HUDEP-2 (cell line): ENCODE results near the gene KLLN.
"Not testable (repeated sequence)": the region's sequence is repeated elsewhere in the genome, so short reads cannot be mapped to it uniquely, and the experiment has no call there.

ENCODE experiments used
- DNase-seq, 76 experiments: peaks; one replicate each; lab custom pipeline; 2025; ENCODE audit not compliant: unreplicated experiment in 76 of 76; lab: John Stamatoyannopoulos, UW

The KLLN gene

DNA sequence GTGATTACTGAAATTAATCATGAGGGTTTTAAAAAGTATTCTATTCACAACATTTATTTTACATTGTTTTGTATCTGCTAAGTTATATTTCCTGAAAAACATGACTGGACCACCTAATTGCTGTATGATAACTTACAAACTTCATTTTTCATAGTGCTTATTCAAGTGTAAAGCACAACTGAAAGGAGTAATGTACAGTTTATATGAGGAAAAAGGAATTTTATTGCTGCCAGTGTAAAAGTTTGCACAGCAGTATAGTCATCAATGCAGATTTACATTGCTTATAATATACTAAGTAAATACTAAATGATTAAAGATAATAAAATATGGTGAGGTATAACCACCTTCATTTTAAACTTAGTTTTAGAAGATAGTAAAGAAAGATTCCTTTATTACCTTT, 4.1 kb upstream of the KLLN start:
- DNase-seq, result no peak

DNA sequence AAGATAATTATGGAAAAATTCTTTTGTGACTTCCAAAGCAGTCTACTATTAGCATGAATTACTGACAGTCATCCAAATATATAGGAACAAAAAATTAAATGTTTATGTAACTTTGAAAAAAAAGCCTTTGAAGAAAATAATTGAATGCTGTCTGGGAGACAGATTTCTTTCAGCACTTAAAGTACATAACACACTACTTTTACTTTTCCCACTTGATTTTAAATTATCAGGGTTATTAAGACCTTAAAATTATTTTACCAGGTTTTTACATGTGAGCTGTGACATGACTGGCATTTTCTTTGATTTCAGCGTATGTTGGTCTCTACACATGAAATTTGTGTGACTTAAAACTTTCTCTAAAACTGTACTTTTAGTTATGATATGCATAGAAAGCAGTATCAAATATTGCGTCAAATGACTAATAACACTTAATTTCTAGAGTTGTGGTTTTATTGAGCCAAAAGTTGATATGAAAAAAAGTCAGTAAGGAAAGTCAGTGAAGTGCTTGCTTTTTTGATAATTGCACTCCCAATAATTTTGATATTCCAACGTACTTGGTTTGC, 3.2 kb upstream of the KLLN start:
- DNase-seq, result no peak

DNA sequence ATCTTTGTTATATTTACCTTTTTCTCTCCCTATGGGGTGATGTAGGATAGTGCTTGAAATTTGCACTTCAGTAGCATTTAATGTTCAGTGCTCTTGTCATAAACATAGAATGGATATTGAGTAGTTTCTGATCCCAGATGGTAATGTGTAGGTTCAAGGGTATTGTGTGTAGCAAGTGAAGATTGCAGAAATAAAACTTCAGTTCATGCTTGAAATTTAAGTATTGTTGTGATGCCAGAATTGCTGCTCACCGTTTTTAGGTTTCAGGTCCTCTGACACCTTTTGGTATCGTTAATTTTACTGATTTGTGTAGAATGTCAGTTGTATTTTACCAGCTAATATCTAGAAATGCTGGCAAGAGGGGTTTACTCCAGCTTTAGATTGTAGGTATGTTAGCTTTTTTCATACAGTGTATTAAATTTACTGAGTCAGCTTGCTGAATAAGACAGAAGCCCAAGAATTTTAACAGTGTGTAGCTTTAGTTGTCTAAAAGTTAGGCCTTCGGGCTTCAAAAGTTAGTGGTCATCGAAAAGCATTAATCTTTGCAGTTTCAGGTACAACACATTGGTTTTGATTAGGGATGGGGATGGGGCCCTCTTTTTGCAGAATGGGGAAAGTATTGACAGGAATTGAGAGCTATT, 2.0 kb upstream of the KLLN start:
- peak in 2 of 76 experiments; percentile 3 to 12 for DNase-seq

DNA sequence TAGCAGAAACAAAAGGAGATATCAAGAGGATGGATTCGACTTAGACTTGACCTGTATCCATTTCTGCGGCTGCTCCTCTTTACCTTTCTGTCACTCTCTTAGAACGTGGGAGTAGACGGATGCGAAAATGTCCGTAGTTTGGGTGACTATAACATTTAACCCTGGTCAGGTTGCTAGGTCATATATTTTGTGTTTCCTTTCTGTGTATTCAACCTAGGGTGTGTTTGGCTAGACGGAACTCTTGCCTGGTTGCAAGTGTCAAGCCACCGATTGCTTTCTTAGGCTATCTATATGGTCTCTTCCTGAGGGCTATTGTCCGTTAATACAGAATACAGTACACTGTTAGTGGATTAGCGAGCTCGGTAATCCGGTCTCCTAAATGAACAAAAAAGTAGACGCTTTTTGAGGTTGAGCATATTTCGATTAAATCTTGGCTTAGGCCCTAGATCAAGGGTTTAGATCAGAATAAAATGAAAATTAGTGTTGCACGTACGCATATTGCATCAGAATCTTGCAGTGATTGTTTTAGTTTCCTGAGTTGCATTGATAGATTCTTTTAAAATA, 1.2 kb upstream of the KLLN start:
- DNase-seq, result peak in 2 of 76 experiments; percentile 25 to 32

DNA sequence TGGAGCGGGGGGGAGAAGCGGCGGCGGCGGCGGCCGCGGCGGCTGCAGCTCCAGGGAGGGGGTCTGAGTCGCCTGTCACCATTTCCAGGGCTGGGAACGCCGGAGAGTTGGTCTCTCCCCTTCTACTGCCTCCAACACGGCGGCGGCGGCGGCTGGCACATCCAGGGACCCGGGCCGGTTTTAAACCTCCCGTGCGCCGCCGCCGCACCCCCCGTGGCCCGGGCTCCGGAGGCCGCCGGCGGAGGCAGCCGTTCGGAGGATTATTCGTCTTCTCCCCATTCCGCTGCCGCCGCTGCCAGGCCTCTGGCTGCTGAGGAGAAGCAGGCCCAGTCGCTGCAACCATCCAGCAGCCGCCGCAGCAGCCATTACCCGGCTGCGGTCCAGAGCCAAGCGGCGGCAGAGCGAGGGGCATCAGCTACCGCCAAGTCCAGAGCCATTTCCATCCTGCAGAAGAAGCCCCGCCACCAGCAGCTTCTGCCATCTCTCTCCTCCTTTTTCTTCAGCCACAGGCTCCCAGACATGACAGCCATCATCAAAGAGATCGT, 690 bp upstream of the KLLN start:
- DNase-seq, result peak in 9 of 76 experiments; percentile 4 to 33 (median 17)

DNA sequence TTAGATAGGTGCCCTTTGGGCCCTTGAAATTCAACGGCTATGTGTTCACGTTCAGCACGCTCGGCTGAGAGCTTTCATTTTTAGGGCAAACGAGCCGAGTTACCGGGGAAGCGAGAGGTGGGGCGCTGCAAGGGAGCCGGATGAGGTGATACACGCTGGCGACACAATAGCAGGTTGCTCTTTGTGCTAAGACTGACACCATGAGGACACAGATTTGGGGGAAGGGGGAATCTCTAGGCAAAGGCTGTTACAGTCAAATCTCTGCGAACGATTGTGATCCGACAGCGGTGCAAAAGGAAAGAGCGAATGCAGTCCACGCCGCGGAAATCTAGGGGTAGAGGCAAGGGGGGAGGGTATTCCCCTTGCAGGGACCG, 667 bp downstream of the KLLN start:
- peak in 22 of 76 experiments; percentile 26 to 75 (median 52) for DNase-seq

DNA sequence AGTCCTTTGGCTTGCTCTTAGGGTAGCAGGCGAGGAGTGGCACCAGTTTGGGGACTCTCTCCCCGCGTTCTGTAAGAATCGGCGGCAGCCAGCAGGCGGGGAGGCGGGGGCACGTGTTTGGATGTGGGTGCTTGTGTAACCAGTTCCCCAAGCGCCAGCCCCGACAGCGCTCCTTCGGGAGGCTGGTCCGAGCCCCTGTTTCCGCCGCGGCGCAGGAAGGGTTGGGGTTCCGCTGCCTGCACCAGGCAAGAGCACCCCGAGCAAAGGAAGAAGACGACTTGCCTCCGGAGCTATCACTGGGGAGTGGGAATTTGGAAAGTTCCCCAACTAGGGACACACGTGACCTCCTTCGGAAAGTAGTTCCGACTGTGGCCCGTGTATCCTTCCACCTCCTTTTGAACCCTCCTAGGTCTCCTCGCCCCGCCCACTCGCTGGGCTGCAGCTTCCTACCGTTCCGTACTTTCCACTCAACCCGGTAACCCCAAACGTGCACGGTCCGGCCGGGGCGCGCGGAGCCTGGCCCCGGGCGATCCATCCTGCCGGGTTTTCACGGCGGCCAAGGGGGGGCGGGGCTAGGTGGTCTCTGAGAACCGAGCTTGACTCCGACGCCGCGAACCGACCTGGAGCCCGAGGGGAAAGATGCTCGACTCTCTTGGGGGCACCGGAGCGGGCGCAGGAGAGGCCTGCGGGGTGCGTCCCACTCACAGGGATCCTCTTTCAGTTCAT, 1.2 kb downstream of the KLLN start:
- DNase-seq, result peak; percentile 53 to 96 (median 87)

DNA sequence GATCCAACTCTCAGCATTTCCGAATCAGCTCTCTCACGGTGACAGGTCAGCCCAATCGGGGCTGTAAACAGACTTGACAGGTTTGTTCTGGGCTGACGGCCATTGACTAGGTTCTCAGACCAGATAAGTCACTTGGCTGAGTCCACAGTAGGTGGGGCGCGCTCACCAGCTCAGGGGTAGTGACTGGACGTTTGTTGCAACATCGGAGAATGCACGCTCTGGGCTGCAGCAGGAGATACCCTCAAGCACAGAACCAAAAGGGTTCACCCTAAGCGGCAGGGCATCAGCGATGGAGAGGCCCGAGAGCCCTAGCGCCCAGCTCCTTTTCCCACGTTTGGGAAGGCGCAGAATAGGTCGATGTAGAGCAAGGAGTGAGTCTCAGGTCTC, 1.8 kb downstream of the KLLN start:
- DNase-seq, result peak in 70 of 76 experiments; percentile 13 to 81 (median 53)

DNA sequence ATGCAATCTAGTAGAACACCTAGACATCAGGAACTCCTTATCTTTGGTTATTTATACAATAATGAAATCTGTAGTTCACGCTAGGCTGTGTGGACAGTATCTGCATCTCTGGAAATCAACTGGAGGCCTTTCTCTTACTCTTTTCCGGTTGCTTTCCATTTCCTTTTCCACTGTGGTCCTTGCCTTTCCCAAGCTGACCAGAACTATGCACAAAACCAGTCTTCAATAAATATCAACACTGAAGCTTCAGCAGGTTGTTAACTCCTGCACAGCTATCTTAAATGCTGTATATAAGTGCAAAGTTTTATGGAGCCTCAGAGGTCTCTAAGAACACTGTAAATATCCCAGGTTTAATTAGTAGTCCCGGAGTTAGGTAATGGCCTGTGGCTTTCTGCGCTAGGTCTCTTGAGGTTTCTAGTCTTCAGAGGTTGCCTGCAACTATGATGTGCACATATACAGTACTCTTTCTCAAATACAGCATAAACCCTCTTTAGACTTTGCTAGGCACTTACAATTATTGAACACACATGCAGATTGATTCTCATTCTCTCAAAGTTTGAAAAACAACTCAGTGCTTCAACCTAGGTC, 2.4 kb downstream of the KLLN start:
- no peak for DNase-seq

DNA sequence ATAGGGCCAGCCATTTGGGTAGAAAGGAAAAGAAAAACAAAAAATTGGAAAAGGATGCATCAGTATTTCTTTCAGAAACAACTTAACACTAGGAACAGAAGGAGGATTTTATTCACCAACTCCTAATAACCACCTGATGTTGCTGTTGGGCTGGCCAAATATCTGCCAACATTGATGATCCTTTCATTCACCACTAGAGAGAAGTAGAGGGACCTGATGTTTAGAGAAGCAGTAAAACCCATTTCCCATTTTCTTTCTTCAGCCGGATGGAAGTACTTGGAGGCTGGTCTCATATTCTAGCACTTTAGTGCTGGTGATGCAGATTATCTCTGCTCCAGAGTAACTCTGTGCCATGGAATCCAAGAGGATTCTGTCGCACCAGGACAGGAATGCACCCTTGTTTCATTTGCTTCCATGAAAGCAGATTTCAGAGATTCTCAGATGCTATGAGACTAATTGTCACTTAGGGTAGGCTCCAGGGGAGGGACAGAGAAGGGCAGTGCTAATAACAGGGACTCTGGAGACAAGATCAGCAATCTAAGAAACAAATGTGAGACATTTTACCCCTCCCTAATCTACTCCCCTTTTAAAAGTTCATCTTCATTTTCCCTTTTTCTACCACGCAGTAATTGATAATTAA, 3.1 kb downstream of the KLLN start:
- DNase-seq, result peak in 35 of 76 experiments; percentile 4 to 69 (median 38)

DNA sequence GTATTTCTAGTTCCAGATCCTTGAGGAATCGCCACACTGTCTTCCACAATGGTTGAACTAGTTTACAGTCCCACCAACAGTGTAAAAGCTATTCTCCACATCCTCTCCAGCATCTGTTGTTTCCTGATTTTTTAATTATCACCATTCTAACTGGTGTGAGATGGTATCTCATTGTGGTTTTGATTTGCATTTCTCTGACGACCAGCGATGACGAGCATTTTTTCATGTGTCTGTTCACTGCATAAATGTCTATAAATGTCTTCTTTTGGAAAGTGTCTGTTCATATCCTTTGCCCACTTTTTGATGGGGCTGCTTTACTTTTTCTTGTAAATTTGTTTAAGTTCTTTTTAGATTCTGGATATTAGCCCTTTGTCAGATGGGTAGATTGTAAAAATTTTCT, 7.7 kb downstream of the KLLN start:
- DNase-seq, result not testable (repeated sequence)

DNA sequence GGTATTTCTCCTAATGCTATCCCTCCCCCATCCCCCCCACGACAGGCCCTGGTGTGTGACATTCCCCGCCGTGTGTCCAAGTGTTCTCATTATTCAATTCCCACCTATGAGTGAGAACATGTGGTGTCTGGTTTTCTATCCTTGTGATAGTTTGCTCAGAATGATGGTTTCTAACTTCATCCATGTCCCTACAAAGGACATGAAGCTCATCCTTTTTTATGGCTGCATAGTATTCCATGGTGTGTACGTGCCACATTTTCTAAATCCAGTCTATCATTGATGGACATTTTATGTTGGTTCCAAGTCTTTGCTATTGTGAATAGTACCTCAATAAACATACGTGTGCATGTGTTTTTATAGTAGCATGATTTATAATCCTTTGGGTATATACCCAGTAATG, 8.1 kb downstream of the KLLN start:
- DNase-seq, result not testable (repeated sequence)

DNA sequence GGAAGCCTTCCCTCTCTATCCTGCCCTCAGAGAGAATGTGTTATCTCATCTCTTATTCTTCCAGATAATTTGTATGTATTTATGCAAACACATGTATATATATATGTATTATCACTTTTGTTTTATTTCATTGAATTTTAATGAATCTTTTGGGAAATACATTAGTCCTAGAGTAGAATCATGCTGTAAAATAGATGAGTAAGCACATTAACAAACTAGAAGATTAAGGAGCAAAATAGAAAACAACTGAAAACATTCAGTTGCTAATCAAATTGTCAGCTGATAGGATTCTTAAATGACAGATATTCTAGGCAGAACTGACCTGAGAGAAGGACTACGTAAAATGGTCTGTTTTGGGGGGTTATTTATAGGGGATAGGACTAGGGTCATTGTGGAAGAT, 11.2 kb downstream of the KLLN start:
- DNase-seq, result no peak

DNA sequence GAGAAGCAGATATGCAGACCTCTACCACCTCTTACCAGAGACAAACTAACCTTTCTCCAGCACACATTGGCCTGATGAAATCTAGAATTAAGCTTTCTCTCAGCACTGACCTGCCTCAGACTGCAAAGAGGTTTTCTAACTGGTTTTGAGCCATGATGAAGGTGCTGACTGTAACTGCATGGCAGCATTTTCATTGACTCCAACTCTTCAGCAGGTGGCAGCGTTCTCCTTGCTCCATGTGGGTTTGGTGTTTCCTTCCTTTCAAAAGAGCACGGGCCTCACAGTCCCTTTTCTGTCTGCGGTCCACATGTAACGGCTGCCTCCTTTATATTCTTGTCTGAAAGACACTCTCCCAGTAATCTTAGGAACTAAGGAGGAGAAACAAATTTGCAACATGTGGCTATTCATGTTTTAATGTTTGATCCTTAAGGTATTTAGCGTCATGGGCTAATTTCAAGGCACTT, 12.6 kb downstream of the KLLN start:
- peak in 24 of 76 experiments; percentile 3 to 52 (median 26) for DNase-seq

DNA sequence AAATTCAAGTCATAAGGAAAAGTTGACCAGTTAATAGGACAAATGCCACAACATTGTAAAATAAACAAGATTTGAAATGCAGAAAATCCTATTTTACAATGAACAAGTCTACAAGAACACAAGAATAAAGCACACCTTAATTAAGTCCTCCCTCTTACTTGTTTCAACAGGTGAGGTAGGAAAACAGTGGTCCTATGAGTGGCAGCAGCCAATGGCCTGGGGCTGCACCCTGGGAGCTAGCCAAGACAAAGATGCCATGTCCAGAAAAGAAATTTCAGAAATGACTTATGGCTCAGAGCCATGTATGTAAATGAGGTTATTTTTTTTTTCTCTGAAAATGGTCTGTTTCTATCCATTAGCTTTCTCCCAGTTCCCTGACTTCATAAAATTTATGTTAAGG, 14.3 kb downstream of the KLLN start:
- no peak for DNase-seq

DNA sequence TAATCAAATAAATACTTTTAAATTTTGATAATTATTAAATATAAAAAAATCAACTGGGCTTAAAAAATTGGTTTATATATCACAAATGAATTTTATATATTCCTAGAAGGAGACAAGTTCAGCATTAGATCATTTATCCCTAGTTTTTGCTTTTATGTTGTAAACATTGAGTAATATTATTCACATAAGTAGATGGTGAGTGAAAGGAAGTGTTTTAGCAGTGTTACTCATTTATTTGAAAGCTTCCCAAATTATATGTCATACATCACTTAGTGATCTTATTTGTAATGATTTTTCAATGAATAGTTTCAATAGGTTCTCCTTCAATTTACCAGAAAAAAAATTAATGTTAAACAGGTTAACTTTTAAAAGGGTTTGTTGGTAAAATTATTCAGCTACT, 15.8 kb downstream of the KLLN start:
- DNase-seq, result no peak

DNA sequence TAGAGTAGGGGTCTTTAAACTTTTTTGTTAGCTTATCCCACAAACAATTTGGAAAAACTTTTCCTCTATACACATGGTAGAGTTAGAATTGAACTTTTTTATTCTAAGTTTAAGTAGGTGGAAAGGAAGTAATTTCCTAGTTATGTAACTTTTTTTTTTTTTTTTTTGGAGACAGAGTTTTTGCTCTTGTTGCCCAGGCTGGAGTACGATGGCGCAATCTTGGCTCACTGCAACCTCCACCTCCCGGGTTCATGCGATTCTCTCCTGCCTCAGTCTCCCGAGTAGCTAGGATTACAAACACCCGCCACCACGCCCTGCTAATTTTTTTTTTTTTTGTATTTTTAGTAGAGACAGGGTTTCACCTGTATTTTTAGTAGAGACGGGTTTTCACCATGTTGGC, 16.6 kb downstream of the KLLN start:
- not testable (repeated sequence) for DNase-seq

DNA sequence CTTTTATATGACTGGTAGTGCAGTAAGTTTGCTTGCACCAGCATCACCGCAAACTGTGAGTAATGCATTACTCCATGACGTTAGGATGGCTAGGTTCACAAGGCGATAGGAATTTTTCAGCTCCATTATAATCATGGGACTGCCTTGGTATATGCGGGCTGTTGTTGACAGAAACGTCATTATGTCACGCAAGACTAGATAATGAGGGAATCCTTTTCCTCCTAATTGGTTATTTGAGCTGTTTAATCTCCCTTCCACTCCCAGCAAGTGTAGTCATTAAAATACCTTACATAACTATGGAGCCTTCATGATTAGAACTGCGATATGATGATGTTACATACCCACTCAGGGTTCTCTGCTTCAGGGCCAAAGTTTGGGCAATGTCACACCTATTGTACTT, 17.3 kb downstream of the KLLN start:
- no peak for DNase-seq

DNA sequence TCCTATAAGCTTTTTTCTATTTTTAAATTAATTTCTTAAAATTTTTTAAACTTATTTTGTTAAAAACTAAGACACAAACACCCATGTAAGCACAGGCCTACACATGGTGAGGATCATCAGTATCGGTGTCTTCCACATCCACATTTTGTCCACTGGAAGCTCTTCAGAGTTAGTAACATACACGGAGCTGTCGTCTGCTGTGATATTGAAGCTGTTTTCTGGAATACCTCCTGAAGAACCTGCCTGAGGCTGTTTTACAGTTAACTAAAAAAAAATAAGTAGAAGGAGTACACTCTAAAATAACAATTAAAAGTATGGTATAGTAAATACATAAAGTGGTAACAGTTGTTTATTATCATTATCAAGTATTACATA, 17.7 kb downstream of the KLLN start:
- DNase-seq, result no peak

DNA sequence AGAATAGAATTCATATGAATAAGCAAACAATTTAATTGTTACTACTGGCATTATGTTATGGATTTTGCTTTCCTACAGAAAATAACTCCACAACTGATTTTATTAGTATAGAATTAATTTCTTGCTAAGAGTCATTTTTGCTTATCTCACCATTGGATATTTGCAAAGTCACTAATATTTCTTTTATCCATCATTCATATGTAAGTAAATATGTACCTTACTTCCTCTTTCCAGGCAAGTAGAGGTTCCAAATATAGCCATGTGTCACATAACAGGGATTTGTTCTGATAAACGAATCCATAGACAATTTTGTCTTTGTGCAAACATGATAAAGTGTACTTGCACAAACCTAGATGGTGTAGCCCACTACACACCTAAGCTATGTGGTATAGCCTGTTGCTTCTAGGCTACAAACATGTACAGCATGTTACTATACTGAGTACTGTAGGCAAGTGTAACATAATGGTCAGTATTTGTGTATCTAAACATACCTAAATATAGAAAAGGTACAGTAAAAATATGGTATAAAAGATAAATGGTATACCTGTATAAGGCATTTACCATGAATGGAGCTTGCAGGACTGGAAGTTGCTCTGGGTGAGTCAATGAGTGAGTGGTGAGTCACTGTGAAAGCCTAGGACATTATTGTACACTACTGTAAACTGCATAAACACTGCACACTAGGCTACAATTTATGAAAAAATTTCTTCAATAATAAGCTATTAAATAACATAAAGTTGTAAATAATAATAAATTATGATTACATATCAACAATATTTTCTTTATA, 18.3 kb downstream of the KLLN start:
- no peak for DNase-seq
